AG09319 (cell line): ENCODE results near the gene ZBTB2.
"Not testable (repeated sequence)": the region's sequence is repeated elsewhere in the genome, so short reads cannot be mapped to it uniquely, and the experiment has no call there.

Experiments
- DNase-seq: peaks from one replicate; pipeline ENCODE4 v3.0.0-alpha.2; 2010; ENCODE audit warnings: low read depth; ENCODE audit errors: extremely low read depth
- TF ChIP-seq, protein P1 (sequence below): IDR thresholded peaks from 2 replicates; pipeline ENCODE4 v1.5.1; 2011; ENCODE audit warnings: low read depth, mild to moderate bottlenecking, inconsistent platforms, low read length, moderate library complexity

The ZBTB2 gene

DNA sequence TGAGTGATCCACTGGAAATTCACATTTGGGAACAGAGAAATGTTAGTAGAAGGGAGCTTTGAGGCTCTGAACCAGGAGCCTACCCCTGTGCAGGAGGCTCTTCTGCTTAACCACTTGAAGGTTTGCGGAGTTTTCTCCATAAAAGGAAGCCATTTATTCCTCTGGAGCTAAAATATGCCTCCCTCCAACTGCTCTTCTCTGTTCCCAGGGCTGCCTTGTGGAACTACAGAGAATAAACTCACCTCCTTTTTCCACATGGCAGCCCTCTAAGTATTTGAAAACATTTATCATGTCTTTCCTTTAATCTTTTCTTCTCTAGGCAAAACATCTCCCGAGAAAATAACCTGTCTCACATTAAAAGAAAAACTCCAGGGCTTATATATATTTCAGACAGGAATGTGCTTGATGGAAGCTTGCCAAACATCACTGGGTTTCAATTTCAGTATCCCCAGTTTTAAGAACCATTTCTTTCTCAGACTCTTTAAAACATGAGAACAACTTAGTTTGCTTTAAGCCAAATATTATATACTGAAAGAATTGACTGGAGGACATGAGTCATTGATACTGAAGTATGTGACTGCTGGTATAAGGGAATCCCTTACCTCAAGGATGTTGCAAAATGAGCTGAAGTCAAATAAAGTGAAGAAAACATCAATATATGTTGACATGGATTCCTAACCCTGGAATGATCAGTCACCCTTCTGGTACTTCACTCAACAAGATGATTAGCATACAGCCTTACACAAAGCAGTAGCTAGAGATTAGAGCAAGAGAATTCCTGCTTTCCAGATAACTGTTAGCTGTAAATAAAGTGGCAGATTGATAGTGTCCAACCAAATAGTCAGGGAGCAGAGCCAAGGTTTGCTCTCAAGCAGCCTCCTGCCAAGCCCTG is 74.0 kb downstream of the ZBTB2 start:
- peak; percentile 24 for DNase-seq
- TF ChIP-seq, protein P1, sequence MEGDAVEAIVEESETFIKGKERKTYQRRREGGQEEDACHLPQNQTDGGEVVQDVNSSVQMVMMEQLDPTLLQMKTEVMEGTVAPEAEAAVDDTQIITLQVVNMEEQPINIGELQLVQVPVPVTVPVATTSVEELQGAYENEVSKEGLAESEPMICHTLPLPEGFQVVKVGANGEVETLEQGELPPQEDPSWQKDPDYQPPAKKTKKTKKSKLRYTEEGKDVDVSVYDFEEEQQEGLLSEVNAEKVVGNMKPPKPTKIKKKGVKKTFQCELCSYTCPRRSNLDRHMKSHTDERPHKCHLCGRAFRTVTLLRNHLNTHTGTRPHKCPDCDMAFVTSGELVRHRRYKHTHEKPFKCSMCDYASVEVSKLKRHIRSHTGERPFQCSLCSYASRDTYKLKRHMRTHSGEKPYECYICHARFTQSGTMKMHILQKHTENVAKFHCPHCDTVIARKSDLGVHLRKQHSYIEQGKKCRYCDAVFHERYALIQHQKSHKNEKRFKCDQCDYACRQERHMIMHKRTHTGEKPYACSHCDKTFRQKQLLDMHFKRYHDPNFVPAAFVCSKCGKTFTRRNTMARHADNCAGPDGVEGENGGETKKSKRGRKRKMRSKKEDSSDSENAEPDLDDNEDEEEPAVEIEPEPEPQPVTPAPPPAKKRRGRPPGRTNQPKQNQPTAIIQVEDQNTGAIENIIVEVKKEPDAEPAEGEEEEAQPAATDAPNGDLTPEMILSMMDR = no peak

DNA sequence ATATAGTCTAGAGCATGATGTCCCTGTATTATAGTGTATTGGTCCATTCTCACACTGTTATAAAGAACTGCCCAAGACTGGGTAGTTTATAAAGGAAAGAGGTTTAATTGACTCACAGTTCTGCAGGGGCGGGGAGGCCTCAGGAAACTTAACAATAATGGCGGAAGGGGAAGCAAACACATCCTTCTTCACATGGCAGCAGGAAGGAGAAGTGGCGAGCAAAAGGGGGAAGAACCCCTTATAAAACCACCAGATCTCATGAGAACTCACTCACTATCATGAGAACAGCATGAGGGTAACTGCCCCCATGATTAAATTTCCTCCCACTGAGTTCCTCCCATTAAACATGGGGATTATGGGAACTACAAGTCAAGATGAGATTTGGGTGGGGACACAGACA is 75.7 kb downstream of the ZBTB2 start:
- not testable (repeated sequence) for DNase-seq
